ENCODE data around the gene SLC47A2. TPM values are rescaled to one million over a fixed set of nuclear protein-coding genes. Genes with fewer than 3 reads are reported as not detected.

Gene SLC47A2
- total RNA-seq, 1 donor = not detected

GRCh38 chr17:19646788-19647696 is 69.3 kb downstream of the SLC47A2 start:
- no peak for TF ChIP-seq CTCF (IDR thresholded peaks at IDR 0.05; ENCODE audit: insufficient read depth, low read length)
- peak; percentile 36 for DNase-seq (ENCODE audit: low read depth)

GRCh38 chr17:19645734-19646201 is 70.6 kb downstream of the SLC47A2 start:
- no peak overlapping the region for H3K4me3 ChIP-seq (ENCODE audit: low read depth, low read length)
- peak; percentile 47 for TF ChIP-seq CTCF (IDR thresholded peaks at IDR 0.05; ENCODE audit: insufficient read depth, low read length)
- DNase-seq (ENCODE audit: low read depth) = peak; percentile 34

More at GRCh38 chr17:19646788-19647696, 69.3 kb downstream of the SLC47A2 start:
- no peak overlapping the region for H3K4me3 ChIP-seq (ENCODE audit: low read depth, low read length)

- peak; percentile 55 for DNase-seq (ENCODE audit: low read depth)
- H3K4me3 ChIP-seq (ENCODE audit: low read depth, low read length) = no peak overlapping the region
- no peak for TF ChIP-seq CTCF (IDR thresholded peaks at IDR 0.05; ENCODE audit: insufficient read depth, low read length)
These were observed 71.7 kb downstream of the SLC47A2 start for GRCh38 chr17:19644493-19645210.

- no peak overlapping the region for H3K4me3 ChIP-seq (ENCODE audit: low read depth, low read length)
- TF ChIP-seq CTCF (IDR thresholded peaks at IDR 0.05; ENCODE audit: insufficient read depth, low read length) = no peak
- no peak for DNase-seq (ENCODE audit: low read depth)
These were observed 74.0 kb downstream of the SLC47A2 start for GRCh38 chr17:19642373-19642893.

GRCh38 chr17:19641687-19642372 is 74.6 kb downstream of the SLC47A2 start:
- TF ChIP-seq CTCF (IDR thresholded peaks at IDR 0.05; ENCODE audit: insufficient read depth, low read length) = no peak
- no peak for DNase-seq (ENCODE audit: low read depth)
- H3K4me3 ChIP-seq (ENCODE audit: low read depth, low read length) = no peak overlapping the region

GRCh38 chr17:19631905-19632304 is 84.5 kb downstream of the SLC47A2 start:
- H3K4me3 ChIP-seq (ENCODE audit: low read depth, low read length) = no peak overlapping the region
- no peak for TF ChIP-seq CTCF (IDR thresholded peaks at IDR 0.05; ENCODE audit: insufficient read depth, low read length)
- no peak for DNase-seq (ENCODE audit: low read depth)

All from fibroblast of the aortic adventitia (primary cell).